ENCODE measurements around the gene EXOSC9.
"Not testable (repeated sequence)": the region's sequence is repeated elsewhere in the genome, so short reads cannot be mapped to it uniquely, and the experiment has no call there.

The EXOSC9 gene

DNA sequence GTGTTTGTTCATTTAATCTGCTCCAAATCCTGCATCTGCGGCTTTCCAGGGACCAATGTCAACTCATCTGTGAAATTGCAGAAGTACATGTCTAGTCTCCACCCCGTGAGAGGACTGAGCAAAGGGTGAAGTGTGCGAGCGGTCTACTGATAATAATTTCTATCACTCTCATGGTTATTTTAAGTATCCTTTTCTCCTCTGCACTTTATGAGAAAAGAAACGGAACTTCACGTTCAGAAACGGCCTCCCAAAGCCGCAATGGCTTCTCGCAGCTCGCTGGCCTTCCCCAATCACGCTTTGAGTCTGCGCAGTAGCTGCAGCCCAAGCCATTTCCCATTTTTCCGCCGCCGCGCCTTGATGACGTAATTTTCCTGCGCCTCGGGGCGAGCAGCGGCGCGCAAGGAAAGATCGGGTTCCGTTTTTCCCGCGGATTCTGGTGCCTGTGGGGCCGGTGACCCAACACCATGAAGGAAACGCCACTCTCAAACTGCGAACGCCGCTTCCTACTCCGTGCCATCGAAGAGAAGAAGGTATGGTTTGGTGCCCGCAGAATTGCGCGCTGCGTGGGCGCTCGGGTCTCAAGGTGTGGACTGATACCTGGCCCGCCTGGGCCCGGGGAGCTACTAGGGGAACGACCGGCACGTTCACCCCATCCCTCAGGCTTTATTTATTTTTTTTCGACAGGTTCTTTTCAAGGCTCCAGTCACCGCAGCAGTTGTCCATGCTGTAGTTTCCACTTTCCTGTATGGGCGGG is at the start of gene EXOSC9:
EXOSC9 (plus strand) TSS at position 363 of the 754 bp plus-strand sequence; CDS start at position 465, 102 bp downstream.
- DNase-seq = peak; percentile 92

DNA sequence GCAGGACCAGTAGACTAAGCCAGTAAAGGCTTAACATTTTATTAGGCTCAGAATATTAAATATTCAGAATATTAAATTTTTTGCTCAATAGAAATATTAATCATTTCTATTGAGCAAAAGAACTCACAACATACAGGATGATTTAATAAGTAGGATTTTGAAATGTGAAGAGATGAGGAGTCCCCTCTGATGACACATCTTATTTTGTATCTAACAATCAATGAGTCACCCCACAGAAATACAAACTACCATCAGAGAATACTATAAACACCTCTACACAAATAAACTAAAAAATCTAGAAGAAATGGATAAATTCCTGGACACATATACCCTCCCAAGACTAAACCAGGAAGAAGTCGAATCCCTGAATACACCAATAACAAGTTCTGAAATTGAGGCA is 49.0 kb upstream of the EXOSC9 start:
- not testable (repeated sequence) for DNase-seq

GRCh38 chr4:121758925-121759568 is 42.1 kb upstream of the EXOSC9 start:
- no peak for DNase-seq

DNA sequence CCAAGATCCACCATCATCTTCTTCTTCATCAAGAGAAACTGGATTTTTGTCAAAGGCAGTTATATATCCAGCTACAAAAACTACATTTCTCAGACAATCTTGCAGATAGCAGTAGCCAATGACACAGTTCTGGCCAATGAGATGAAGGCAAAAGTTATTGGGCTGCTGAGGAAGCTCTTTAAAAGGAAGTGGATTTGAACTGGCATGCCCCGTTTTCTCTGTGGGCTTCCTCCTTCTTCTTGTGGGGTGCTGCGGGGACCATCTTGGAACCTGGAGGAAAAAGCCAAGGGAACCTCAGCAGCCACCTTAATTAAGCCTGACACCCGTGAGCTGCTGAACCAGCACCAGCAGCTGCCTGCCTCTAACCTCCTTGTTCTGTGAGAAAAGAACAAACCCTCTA is 40.9 kb upstream of the EXOSC9 start:
- DNase-seq = no peak

DNA sequence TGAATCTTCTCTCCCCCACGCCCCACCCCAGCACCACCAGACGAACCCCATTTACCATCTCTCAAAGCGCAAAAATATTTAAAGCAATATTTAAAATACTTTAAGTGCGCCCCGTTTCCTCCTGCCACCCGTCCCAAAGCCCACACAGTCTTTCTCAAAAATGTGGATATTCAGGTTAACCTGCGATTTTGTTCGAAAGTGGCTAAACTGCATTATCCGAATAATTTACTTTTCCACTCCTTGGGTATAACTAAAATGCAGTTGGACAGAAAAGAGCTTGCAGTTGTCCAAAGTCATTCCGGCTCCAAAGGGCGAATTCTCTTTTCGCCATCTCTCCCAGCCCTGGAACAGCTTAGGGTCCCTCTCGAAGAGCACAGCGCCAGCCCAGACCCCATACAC is 36.8 kb upstream of the EXOSC9 start:
- no peak for DNase-seq

- no peak for DNase-seq
Measured at GRCh38 chr4:121764702-121765367, 36.3 kb upstream of the EXOSC9 start, which contains the start of gene SMIM43. TSS of gene SMIM43 (minus strand) at chr4:121765164. CDS start at chr4:121765105, 59 bp downstream.

DNA sequence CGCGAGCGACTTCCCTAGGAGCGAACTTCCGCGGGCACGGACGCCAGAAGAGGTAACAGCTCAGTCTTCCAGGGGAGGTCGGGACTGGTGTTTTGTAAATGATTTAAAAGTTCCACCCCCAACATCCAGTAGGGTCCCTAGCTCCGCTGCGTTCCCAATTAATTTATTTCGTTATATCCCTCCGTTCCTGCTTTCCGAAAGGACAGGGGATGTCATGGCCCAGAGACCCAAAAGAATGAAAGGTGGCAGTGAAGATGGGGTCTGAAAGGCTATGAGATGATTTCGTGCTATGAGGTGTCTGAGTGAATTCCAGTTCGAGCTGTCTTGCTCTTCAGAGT is 35.8 kb upstream of the EXOSC9 start:
- no peak for DNase-seq

- no peak for DNase-seq
Measured at GRCh38 chr4:121765971-121766538, 35.1 kb upstream of the EXOSC9 start.

DNA sequence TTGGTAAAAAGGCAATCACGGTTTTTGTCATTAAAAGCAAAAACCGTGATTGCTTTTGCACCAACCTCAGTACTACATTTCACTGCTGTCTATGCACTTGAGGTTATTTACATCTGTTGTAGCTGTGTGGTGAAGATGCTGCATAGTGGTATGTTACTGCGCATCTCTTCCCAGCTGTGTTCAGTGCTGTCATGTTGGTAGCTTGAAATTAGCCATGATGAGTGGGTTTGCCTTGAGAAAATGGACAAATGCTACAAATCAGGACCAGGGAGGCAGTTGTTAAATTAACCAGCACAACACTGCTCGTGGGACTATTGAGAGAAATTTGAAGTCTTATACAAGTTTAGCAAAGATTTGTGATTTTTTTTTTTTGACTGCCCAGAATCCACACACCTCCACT is 34.0 kb upstream of the EXOSC9 start:
- no peak for DNase-seq

GRCh38 chr4:121769341-121769740 is 31.8 kb upstream of the EXOSC9 start:
- DNase-seq = no peak

DNA sequence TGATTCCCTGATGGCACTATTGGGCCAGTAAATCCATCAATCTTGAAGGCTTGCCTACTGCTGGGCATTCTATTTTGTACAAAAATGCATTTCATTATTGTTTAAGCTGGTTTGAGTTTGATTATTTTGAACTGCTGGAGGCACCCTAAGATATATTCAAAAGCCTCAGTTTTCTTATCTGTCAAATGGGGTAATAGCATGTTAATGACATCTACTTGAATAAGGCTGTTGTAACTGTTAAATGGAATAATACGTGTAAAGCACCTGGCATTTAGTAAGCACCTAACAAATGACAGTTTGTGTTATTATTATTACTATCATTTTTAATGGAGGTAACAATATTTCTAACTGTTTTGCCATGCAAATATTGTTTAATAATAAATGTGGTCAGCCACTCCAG is 29.3 kb upstream of the EXOSC9 start:
- no peak for DNase-seq

DNA sequence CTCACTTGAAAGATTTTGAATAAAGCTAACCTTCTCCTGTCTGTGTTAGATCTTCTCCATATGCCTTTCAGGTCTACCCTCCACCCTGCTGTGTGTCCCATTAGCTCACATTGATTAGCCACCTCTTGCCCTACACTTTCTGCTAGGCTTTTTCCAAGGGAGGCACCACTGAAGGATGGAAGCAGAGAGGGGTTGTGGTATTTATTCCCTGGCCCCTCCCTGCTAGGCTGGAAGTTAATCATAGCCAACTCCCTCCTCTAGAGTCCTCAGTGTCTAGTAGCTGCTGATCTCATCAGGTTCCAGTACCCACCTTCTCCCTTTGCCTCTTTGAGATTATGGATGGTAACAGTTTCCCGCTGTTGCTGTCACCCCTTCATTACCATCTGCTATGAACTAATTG is 27.2 kb upstream of the EXOSC9 start:
- no peak for DNase-seq

GRCh38 chr4:121776610-121777401 is 24.3 kb upstream of the EXOSC9 start:
- DNase-seq = no peak

- no peak for DNase-seq
Measured at GRCh38 chr4:121777625-121778024, 23.5 kb upstream of the EXOSC9 start.

GRCh38 chr4:121778991-121779628 is 22.0 kb upstream of the EXOSC9 start:
- no peak for DNase-seq

DNA sequence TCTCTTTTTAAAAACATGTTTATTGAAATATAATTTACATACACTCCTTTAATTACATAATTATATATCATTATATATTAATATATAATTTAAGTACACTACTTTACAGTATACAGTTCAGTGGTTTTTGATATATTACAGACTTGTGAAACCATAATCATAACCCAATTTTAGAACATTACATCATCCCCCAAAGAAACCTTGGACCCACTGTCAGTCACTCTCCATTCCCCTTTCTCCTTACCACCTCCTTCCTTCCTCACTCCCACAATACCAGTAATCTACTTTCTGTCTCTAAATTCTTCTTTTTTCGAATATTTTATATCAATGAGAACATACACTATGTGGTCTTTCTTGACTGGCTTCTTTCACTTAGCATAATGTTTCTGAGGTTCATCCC is 17.9 kb upstream of the EXOSC9 start:
- no peak for DNase-seq

DNA sequence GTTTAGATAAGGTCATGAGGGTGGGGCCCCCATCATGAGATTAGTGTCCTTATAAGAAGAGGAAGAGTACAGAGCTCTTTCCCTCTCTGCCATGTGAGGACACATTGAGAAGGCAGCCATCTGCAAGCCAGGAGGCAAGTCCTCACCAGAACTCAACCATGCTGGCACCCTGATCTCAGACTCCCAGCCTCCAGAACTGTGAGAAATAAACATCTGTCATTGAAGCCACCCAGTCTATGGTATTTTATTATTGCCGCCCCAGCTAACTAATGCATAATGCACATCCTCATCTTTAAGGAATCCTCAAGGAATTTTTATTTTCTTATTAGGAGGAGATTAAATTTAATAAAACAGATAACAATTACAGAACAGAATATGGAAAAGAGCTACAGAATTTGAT is 16.7 kb upstream of the EXOSC9 start:
- DNase-seq = no peak

GRCh38 chr4:121784975-121785374 is 16.1 kb upstream of the EXOSC9 start:
- DNase-seq = no peak

DNA sequence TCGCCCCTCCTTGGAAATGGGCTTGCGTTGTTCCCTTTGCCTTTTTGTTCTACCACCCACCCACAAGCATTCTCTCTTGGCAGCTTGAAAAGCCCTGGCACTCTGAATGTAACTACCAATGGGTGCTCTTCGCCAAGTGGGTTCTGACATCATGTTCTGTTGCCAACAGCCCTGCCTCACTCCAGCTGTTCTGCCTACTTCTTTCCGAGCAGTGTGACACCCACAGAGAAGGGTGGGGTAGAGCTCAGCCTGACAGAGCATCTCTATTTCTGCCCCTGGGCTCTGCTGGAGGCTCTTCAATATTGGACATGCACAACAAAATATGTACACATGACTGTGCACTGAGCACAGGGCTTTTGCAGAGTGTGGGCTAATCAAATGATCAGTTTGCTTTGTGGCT is 15.6 kb upstream of the EXOSC9 start:
- no peak for DNase-seq

DNA sequence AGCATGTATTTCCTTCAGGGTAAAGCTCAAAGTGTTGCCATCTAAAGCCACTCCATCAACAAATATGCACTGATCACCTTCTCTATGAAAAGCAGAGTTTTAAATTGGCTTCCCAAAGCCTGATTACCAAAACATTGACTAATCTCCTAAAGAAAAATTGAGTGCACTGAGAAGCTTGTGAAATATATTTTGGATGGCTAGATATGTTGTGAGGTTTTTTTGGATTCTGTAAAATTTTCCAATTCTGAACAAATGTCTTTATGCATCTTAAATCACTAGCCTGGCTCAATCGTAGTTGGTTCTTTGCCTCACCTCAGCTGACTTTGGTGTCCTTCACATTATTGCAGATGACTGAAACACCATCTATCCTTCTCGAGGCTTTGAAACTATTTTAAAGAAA is 14.9 kb upstream of the EXOSC9 start:
- no peak for DNase-seq

DNA sequence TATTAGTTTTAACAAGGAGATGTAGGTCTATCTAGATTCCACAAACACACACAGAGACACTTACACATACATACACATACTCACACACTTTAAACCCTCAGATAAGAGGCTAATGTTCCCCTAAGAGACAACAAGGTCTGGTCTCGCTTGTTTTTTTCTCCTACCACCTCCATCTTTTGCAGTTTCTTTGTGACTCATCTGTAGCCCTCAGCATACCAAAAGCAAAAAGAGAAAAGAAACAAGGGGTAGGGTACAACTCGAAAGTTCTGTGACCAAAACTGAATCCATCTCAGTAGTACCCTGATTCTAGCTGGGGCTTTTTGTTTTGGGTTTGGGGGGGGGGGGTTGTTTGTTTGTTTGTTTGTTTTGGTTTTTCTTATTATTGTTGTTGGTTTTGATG is 12.2 kb upstream of the EXOSC9 start:
- DNase-seq = no peak

DNA sequence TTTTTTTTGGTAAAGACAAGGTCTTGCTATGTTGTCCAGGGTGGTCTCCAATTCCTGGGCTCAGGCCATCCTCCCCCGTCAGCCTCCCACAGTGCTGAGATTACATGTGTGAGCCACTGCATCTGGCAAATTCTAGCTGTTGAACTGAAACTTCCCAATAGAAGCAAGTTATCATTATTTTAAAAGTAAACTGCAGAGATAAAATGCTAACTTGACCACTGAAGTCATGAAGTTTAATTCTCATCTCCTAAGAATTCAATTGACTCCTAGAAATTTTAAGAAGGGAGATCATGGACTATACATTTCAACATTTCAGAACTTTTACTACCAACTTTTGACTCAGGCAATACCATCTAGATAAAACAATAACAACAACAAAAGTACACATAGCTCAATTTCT is 11.7 kb upstream of the EXOSC9 start:
- no peak for DNase-seq

Data from stimulated activated naive CD4-positive, alpha-beta T cell treated with Interleukin-2 at 50 U/mL for 16 hours (primary cell).